ENCODE data around the gene NCAN. TPM values are rescaled to one million over a fixed set of nuclear protein-coding genes. Genes with fewer than 3 reads are reported as not detected.

NCAN gene
- total RNA-seq, 1 donor from 2014 or later, result 0.14 TPM

DNA sequence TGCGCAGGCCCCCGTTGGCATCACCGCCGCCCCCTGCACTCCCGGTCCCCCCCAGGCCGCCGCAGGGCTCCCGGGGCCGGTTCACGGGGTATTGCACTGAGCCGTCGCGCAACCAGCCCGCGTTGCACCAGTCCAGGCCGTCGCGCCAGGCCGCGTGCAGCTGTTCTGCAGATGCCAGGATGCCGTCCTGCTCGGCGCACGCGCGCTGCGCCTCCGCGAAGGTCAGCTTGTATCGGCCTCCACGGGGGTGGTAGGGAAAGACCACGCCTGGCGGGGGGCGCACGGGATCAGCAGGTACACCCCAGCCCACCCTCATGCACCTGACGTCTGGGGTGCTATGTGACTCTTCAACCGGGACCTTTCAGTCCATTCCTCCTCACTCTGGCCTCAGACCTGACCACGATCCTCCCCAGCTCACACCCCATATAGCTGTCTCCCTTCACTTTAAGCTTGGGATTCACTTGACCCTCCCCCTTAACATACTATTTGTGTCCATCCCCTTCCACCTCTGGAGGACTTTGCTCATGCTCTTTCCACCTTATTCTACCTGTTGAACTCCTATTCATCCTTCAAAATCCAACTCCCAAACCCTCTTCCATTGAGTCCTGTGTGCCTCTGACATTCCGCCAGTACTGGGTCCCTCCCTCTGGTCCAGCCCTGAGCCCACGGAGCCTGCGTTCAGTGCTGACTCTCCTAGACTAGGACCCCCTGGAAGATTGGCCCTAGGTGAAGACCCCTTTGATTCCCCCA is 47.0 kb downstream of the NCAN start:
- DNase-seq (ENCODE audit: low read depth) (no peak), FAIRE-seq (no peak)
- no peak overlapping the region for H3K4me3 ChIP-seq (ENCODE audit: insufficient read depth, low read depth, low read length)
- peaks cover 18% of the 10 kb centered on the region for H3K27me3 ChIP-seq (ENCODE audit: insufficient read depth, low read length)
- peaks cover 7% of the 10 kb centered on the region for H3K4me1 Mint-ChIP-seq (ENCODE audit: low read depth, unreplicated experiment)
- H3K36me3 ChIP-seq (ENCODE audit: insufficient read depth, low read length), result no peaks in the 10 kb centered on the region
- peaks cover 6% of the 10 kb centered on the region for H3K9me3 Mint-ChIP-seq (ENCODE audit: unreplicated experiment)
- no peak overlapping the region for H2AFZ ChIP-seq (ENCODE audit: low read depth, low read length)
- no peaks in the 10 kb centered on the region for H3K79me2 ChIP-seq (ENCODE audit: insufficient read depth, low read length)
- H3K36me3 Mint-ChIP-seq (ENCODE audit: low read depth, unreplicated experiment), result peaks cover 1% of the 10 kb centered on the region
- H3K27ac Mint-ChIP-seq (ENCODE audit: unreplicated experiment), result no peak overlapping the region
- H3K9ac ChIP-seq (ENCODE audit: low read length), result no peak overlapping the region
- no peaks in the 10 kb centered on the region for H4K20me1 ChIP-seq (ENCODE audit: insufficient read depth, low read length)
- TF ChIP-seq CTCF (IDR thresholded peaks at IDR 0.05; ENCODE audit: insufficient read depth, low read depth, low read length), result no peak
- no peak overlapping the region for H3K4me2 ChIP-seq (ENCODE audit: low read length)
- peaks cover 50% of the 10 kb centered on the region for H3K27me3 Mint-ChIP-seq (ENCODE audit: low read depth, unreplicated experiment)
- no peak overlapping the region for H3K4me3 Mint-ChIP-seq (ENCODE audit: unreplicated experiment)
- H3K9me3 ChIP-seq (ENCODE audit: insufficient read depth, low read depth, low read length), result peaks cover 3% of the 10 kb centered on the region
- H3K4me1 ChIP-seq (ENCODE audit: insufficient read depth, low read length), result no peaks in the 10 kb centered on the region
- no peak overlapping the region for H3K27ac ChIP-seq (ENCODE audit: low read depth, low read length)

GRCh38 chr19:19259741-19260140 is 48.0 kb downstream of the NCAN start:
- Histone ChIP-seq H3K27me3 (ENCODE audit: insufficient read depth, low read length) (peaks cover 18% of the 10 kb centered on the region), H3K27ac (ENCODE audit: low read depth, low read length) (no peak overlapping the region), H3K4me2 (ENCODE audit: low read length) (no peak overlapping the region), H3K9ac (ENCODE audit: low read length) (no peak overlapping the region), H4K20me1 (ENCODE audit: insufficient read depth, low read length) (no peaks in the 10 kb centered on the region), H3K4me3 (ENCODE audit: insufficient read depth, low read depth, low read length) (no peak overlapping the region), H3K79me2 (ENCODE audit: insufficient read depth, low read length) (no peaks in the 10 kb centered on the region), H3K4me1 (ENCODE audit: insufficient read depth, low read length) (no peaks in the 10 kb centered on the region), H2AFZ (ENCODE audit: low read depth, low read length) (no peak overlapping the region), H3K9me3 (ENCODE audit: insufficient read depth, low read depth, low read length) (peaks cover 3% of the 10 kb centered on the region), H3K36me3 (ENCODE audit: insufficient read depth, low read length) (no peaks in the 10 kb centered on the region)
- no peak overlapping the region for H3K27ac Mint-ChIP-seq (ENCODE audit: unreplicated experiment)
- H3K36me3 Mint-ChIP-seq (ENCODE audit: low read depth, unreplicated experiment), result peaks cover 1% of the 10 kb centered on the region
- DNase-seq (ENCODE audit: low read depth) (peak; percentile 8), FAIRE-seq (no peak)
- TF ChIP-seq EZH2 (IDR thresholded peaks at IDR 0.05; ENCODE audit: insufficient read depth, low read length) (no peak), CTCF (IDR thresholded peaks at IDR 0.05; ENCODE audit: insufficient read depth, low read depth, low read length) (no peak)
- H3K27me3 Mint-ChIP-seq (ENCODE audit: low read depth, unreplicated experiment), result peaks cover 55% of the 10 kb centered on the region
- H3K4me3 Mint-ChIP-seq (ENCODE audit: unreplicated experiment), result no peak overlapping the region
- peaks cover 6% of the 10 kb centered on the region for H3K9me3 Mint-ChIP-seq (ENCODE audit: unreplicated experiment)
- peaks cover 7% of the 10 kb centered on the region for H3K4me1 Mint-ChIP-seq (ENCODE audit: low read depth, unreplicated experiment)

Data from astrocyte (in vitro differentiated cells and primary cell).